DMS 273 (cell line): Measurements from ENCODE around the gene SIX3.

Source experiments
- DNase-seq: peaks from one replicate; lab custom pipeline; 2025; ENCODE audit not compliant: unreplicated experiment; lab: John Stamatoyannopoulos, UW

SIX3 gene

GRCh38 chr2:44941551-44942234 is at the start of gene SIX3:
TSS of gene SIX3 (plus strand) at chr2:44941702. CDS start at chr2:44942105, 403 bp downstream.
- peak; percentile 85 for DNase-seq

- no peak for DNase-seq
Measured at GRCh38 chr2:44894058-44894457, 47.4 kb upstream of the SIX3 start.

GRCh38 chr2:44895061-44895460 is 46.4 kb upstream of the SIX3 start:
- no peak for DNase-seq

GRCh38 chr2:44897406-44897805 is 44.1 kb upstream of the SIX3 start:
- peak; percentile 30 for DNase-seq

- peak; percentile 22 for DNase-seq
Measured at GRCh38 chr2:44902217-44903137, 39.0 kb upstream of the SIX3 start.

GRCh38 chr2:44904578-44904977 is 36.9 kb upstream of the SIX3 start:
- DNase-seq, result no peak

GRCh38 chr2:44906972-44907371 is 34.5 kb upstream of the SIX3 start:
- DNase-seq, result no peak

GRCh38 chr2:44909831-44910230 is 31.7 kb upstream of the SIX3 start:
- DNase-seq, result peak; percentile 11

GRCh38 chr2:44912660-44913059 is 28.8 kb upstream of the SIX3 start:
- DNase-seq, result no peak

GRCh38 chr2:44916291-44916690 is 25.2 kb upstream of the SIX3 start:
- no peak for DNase-seq

- no peak for DNase-seq
Measured at GRCh38 chr2:44918095-44918775, 23.3 kb upstream of the SIX3 start.

- peak; percentile 4 for DNase-seq
Measured at GRCh38 chr2:44920751-44921150, 20.8 kb upstream of the SIX3 start.

- no peak for DNase-seq
Measured at GRCh38 chr2:44922776-44923175, 18.7 kb upstream of the SIX3 start.

GRCh38 chr2:44925561-44926136 is 15.9 kb upstream of the SIX3 start:
- DNase-seq, result no peak

- DNase-seq, result no peak
Measured at GRCh38 chr2:44926957-44927356, 14.5 kb upstream of the SIX3 start.

- no peak for DNase-seq
Measured at GRCh38 chr2:44927985-44928482, 13.5 kb upstream of the SIX3 start.

GRCh38 chr2:44928483-44929158 is 12.9 kb upstream of the SIX3 start:
- peak; percentile 48 for DNase-seq

GRCh38 chr2:44929159-44929734 is 12.3 kb upstream of the SIX3 start:
- no peak for DNase-seq

GRCh38 chr2:44929735-44930273 is 11.7 kb upstream of the SIX3 start:
- DNase-seq, result no peak
